Spleen (tissue), 13 donors: ENCODE measurements around the gene SLC13A3. TPM values are rescaled to one million over a fixed set of nuclear protein-coding genes. Genes with fewer than 3 reads are reported as not detected.

Source experiments
- DNase-seq: peaks from one replicate; pipeline ENCODE4 v3.0.0-alpha.2; 2020
- H3K27ac ChIP-seq, 8 donors: fragments of 200-600 bp; sonication (generic) in 7 of 8; 1 replicate in 4 of 8; 2 replicates in 4 of 8; pipeline versions ENCODE4 v1.5.0 to v1.8.0; 2016 to 2021; ENCODE audit warnings: inconsistent platforms in 4 of 8, mild to moderate bottlenecking in 4 of 8, moderate library complexity in 1 of 8
- H3K27me3 ChIP-seq, 7 donors: fragments of 200-600 bp; sonication (generic) in 6 of 7; replicated peaks in 1 of 7; 1 replicate in 4 of 7; 2 replicates in 3 of 7; pipeline versions ENCODE4 v1.5.0 to v1.8.0; 2016 to 2021; ENCODE audit warnings: inconsistent platforms in 3 of 7, mild to moderate bottlenecking in 1 of 7
- H3K36me3 ChIP-seq, 6 donors: fragments of 200-600 bp; sonication (generic) in 5 of 6; 1 replicate in 4 of 6; 2 replicates in 2 of 6; pipeline versions ENCODE4 v1.5.0 to v1.8.0; 2016 to 2021; ENCODE audit warnings: inconsistent platforms in 2 of 6
- H3K4me1 ChIP-seq, 6 donors: fragments of 200-600 bp; sonication (generic) in 5 of 6; 1 replicate in 3 of 6; 2 replicates in 3 of 6; pipeline versions ENCODE4 v1.5.0 to v1.8.0; 2016 to 2021; ENCODE audit warnings: inconsistent platforms in 3 of 6
- H3K4me3 ChIP-seq, 8 donors: fragments of 200-600 bp; sonication (generic) in 7 of 8; 1 replicate in 4 of 8; 2 replicates in 4 of 8; pipeline versions ENCODE4 v1.5.0 to v1.8.0; 2016 to 2021; ENCODE audit warnings: inconsistent platforms in 4 of 8, mild to moderate bottlenecking in 4 of 8, moderate library complexity in 2 of 8
- H3K9me3 ChIP-seq, 8 donors: fragments of 200-600 bp; sonication (generic) in 7 of 8; 1 replicate in 4 of 8; 2 replicates in 4 of 8; pipeline versions ENCODE4 v1.5.0 to v1.8.0; 2016 to 2021; ENCODE audit warnings: inconsistent platforms in 4 of 8
- POLR2A ChIP-seq, 3 donors: fragments of 450-650 bp; IDR thresholded peaks; one replicate each; pipeline ENCODE4 v1.5.1; 2017; ENCODE audit warnings: antibody characterized with exemption in 3 of 3, mild to moderate bottlenecking in 1 of 3
- POLR2AphosphoS5 ChIP-seq, 3 donors: sonication (generic); formaldehyde crosslinking; IDR thresholded peaks; one replicate each; pipeline ENCODE4 v1.5.1; 2017; ENCODE audit warnings: antibody characterized with exemption in 3 of 3
- WGBS, 5 donors: extraction: QIAGEN DNeasy Blood & Tissue Kit in 3 of 5; methylation state at CpG; one replicate each; pipeline versions ENCODE4 v1.1.5 to v1.1.7; 2013 to 2018; 5-methylcytosine and 5-hydroxymethylcytosine counted together
- intact Hi-C: fragments of 100-400 bp; cut with DNase I; formaldehyde crosslinking; loops from one replicate; pipeline ENCODE4 v1.15.0; 2023; ENCODE audit warnings: low total_unique reads
- long read RNA-seq, 2 donors: transcript quantifications; one replicate each; lab custom pipeline, GENCODE V29; 2026
- polyA plus RNA-seq, 3 donors: library from polyadenylated mRNA; stranded (reverse); fragments of 200-250 nt; gene quantifications; one replicate each; pipeline ENCODE4 v1.2.1, GENCODE V29; 2013
- total RNA-seq, 7 donors: library from RNA; depleted of rRNA in 3 of 7; stranded (reverse); fragments of >200 nt in 3 of 7; fragmentation: NEBNext Ultra II Directional in 4 of 7; extraction: Animal tissue kit (Norgen Biotek cat#: 25700) in 4 of 7; gene quantifications; one replicate each; pipeline versions ENCODE4 v1.1.0 to v1.2.1, GENCODE V29; 2016 to 2021
- TF ChIP-seq, protein P1 (sequence below), 11 experiments: fragments of 200-600 bp in 7 of 11; fragments of 450-650 bp in 4 of 11; sonication (generic) in 4 of 11; IDR thresholded peaks in 8 of 11; conservative IDR thresholded peaks in 3 of 11; 1 replicate in 7 of 11; 2 replicates in 4 of 11; pipeline versions ENCODE4 v1.4.0 to v1.8.0; 2016 to 2021; ENCODE audit warnings: antibody characterized with exemption in 11 of 11, inconsistent platforms in 4 of 11, mild to moderate bottlenecking in 1 of 11
- donor health status: healthy with polysubstance abuse.
- donor health status: DM: no; HTN: no; CAD: no; lungs with moderate emphysema.
- donor health status: DM: no; HTN: no; CAD: no.
- donor health status: Bipolar disorder and iron deficiency.
- donor health status: healthy.
- donor health status: DM: no; HTN: no; CAD: no.
- donor health status: DM: yes; HTN: yes; CAD: no.

The SLC13A3 gene, protein sequence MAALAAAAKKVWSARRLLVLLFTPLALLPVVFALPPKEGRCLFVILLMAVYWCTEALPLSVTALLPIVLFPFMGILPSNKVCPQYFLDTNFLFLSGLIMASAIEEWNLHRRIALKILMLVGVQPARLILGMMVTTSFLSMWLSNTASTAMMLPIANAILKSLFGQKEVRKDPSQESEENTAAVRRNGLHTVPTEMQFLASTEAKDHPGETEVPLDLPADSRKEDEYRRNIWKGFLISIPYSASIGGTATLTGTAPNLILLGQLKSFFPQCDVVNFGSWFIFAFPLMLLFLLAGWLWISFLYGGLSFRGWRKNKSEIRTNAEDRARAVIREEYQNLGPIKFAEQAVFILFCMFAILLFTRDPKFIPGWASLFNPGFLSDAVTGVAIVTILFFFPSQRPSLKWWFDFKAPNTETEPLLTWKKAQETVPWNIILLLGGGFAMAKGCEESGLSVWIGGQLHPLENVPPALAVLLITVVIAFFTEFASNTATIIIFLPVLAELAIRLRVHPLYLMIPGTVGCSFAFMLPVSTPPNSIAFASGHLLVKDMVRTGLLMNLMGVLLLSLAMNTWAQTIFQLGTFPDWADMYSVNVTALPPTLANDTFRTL
- total RNA-seq (1 to 10 TPM in 2 of 7 donors, under 1 TPM in 4, not detected in 1; 0.34 to 1.7 (median 0.64) TPM), polyA plus RNA-seq (under 1 TPM; 0.16 to 0.17 (median 0.17) TPM)
- long read RNA-seq, donor 1 = 0 reads
- long read RNA-seq, donor 2 = 0 reads

DNA sequence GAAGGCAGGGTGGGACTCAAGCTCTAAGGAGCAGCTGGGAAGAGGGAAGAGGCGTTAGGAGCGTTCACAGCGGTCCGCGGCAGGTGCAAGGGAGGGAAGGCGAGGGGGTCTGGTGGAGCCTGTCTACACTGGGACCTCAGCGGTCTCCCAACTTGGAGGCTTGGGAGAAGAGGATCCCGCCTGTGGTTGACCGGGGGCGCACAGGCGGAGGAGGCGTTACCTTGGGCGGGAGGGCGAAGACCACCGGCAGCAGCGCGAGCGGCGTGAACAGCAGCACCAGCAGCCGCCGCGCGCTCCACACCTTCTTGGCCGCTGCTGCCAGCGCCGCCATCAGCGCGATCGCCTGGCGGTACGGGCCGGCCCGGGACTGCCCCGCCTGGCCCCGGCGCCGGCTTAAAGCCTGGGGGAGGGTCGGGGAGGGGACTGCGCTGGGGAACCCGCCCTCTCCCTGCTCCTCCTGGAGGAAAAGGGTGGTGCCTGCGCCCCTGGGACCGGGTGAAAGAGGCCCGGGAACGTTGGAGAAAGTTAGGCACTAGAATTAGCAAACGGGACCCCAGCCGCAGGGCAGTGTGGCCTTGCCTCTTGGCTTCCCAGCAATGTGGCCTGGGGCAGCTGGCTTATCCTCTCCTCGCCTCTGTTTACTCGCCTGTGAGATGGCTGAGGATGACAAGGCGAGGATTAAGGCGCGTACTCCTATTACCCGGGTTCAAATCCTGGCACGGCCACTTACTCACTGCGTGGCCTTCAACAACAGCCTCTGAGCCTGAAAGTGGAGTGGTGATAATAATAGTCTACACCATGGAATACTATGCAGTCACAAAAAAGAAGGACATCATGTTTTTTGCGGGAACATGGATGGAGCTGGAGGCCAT, at the start of gene SLC13A3:
Gene SLC13A3, minus strand, starts transcription at position 369 of the 872 bp plus-strand sequence. Its CDS starts 38 bp downstream, at position 331.
- no peaks in the 10 kb centered on the region for H3K4me1 ChIP-seq
- peak within 1 kb of the TSS in 1 of 8 donors; percentile 13 for H3K4me3 ChIP-seq
- WGBS, 5 donors = 21 to 36% (median 23%) methylated on average over 29 to 55 of the region's 55 CpGs
- no peaks in the 10 kb centered on the region for H3K36me3 ChIP-seq
- no peak within 1 kb of the TSS for H3K27ac ChIP-seq
- DNase-seq = no peak
- H3K9me3 ChIP-seq = no peaks in the 10 kb centered on the region
- intact Hi-C loops = no loop called here
- TF ChIP-seq POLR2AphosphoS5 (IDR thresholded peaks at IDR 0.05) = no peak
- no peak for TF ChIP-seq POLR2A (IDR thresholded peaks at IDR 0.05)
- TF ChIP-seq, protein P1, sequence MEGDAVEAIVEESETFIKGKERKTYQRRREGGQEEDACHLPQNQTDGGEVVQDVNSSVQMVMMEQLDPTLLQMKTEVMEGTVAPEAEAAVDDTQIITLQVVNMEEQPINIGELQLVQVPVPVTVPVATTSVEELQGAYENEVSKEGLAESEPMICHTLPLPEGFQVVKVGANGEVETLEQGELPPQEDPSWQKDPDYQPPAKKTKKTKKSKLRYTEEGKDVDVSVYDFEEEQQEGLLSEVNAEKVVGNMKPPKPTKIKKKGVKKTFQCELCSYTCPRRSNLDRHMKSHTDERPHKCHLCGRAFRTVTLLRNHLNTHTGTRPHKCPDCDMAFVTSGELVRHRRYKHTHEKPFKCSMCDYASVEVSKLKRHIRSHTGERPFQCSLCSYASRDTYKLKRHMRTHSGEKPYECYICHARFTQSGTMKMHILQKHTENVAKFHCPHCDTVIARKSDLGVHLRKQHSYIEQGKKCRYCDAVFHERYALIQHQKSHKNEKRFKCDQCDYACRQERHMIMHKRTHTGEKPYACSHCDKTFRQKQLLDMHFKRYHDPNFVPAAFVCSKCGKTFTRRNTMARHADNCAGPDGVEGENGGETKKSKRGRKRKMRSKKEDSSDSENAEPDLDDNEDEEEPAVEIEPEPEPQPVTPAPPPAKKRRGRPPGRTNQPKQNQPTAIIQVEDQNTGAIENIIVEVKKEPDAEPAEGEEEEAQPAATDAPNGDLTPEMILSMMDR (IDR thresholded peaks at IDR 0.05 in 8 of 11, conservative IDR thresholded peaks at IDR 0.05 in 3 of 11) = no peak
- peaks cover 0 to 55% (median 19%) of the 10 kb centered on the region in 7 donors for H3K27me3 ChIP-seq

DNA sequence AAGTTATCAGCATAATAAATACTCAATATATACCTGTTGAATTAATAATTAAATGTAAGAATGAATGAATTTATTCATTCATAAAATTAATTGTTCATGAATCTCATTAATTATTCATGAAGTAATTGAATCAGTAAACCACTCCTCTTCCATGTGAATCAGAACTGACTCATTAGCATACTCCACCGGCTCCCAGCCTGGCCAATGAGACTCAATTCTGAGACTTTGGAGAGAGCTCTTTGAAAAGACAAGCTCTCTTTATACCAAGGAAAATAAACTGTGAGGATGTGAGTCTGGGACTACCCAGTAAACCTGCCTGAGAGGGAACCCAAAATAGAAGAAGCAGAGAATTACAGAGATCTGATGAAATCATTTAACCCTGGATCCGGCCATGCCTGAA, 49.8 kb upstream of the SLC13A3 start:
- intact Hi-C loops = no loop called here
- Histone ChIP-seq H3K27ac (no peak overlapping the region), H3K9me3 (peaks cover 0 to 7% (median 2%) of the 10 kb centered on the region in 8 donors), H3K4me3 (no peak overlapping the region), H3K36me3 (no peaks in the 10 kb centered on the region), H3K4me1 (no peaks in the 10 kb centered on the region), H3K27me3 (peaks cover 0 to 41% (median 0%) of the 10 kb centered on the region in 7 donors)
- 79 to 85% (median 81%) methylated on average over 2 of the region's 2 CpGs for WGBS, 5 donors
- TF ChIP-seq, protein P1 (IDR thresholded peaks at IDR 0.05 in 8 of 11, conservative IDR thresholded peaks at IDR 0.05 in 3 of 11) = no peak
- DNase-seq = no peak

DNA sequence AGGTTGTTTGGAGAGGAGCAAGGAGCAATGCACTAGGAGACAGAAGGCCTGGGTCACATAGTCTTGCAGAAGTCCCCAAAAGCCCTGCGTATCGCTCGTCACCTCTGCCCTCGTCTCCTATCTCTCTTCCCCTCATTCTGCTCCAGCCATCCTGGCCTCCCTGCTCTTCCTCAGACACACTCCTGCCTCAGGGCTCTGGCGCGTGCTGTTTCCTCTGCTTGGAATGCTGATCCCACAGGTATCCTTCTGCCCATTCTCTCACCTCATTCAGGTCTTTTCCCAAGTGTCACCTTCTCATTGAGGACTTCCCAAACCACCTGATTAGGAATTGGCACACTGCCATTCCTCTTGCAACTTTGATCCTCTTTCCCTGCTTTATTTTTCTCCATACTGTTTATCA, 49.2 kb upstream of the SLC13A3 start:
- H3K27ac ChIP-seq = no peak overlapping the region
- 82 to 94% (median 84%) methylated on average over 6 of the region's 6 CpGs for WGBS, 5 donors
- peaks cover 0 to 41% (median 0%) of the 10 kb centered on the region in 7 donors for H3K27me3 ChIP-seq
- H3K9me3 ChIP-seq = peaks cover 0 to 5% (median 0%) of the 10 kb centered on the region in 8 donors
- TF ChIP-seq, protein P1 (IDR thresholded peaks at IDR 0.05 in 8 of 11, conservative IDR thresholded peaks at IDR 0.05 in 3 of 11) = no peak
- no peak for TF ChIP-seq POLR2AphosphoS5 (IDR thresholded peaks at IDR 0.05)
- no peak for TF ChIP-seq POLR2A (IDR thresholded peaks at IDR 0.05)
- H3K4me1 ChIP-seq = no peaks in the 10 kb centered on the region
- intact Hi-C loops = no loop called here
- DNase-seq = no peak
- no peak overlapping the region for H3K4me3 ChIP-seq
- no peaks in the 10 kb centered on the region for H3K36me3 ChIP-seq
